ENCODE data around the gene CRACR2B.

The CRACR2B gene

DNA sequence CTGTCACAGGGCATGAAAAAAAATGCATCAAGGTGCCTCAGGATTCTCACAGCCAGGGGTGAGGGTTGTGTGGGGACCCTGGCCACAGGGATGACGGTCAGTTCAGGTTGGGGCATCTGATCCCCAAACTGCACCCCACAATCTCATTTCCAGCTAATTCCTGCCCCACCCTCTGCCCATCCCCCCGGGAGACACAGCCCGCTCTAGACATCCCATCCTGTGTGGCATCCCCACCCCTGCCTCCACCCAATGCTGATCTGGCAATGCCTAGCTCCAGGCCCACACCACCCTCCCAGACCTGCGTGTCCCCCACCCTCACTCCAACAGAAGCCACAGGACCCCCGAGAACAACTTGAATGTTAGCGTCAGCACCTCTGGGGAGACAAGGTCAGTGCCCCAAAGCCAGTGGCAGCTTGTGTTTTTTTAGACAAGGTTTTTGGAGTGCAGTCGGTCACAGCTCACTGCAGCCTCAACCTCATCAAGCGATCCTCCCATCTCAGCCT is 40.2 kb downstream of the CRACR2B start:
- in situ Hi-C loops (cut with MboI; ENCODE audit: low sequenced_read_pairs, unreplicated experiment): no loop called here

DNA sequence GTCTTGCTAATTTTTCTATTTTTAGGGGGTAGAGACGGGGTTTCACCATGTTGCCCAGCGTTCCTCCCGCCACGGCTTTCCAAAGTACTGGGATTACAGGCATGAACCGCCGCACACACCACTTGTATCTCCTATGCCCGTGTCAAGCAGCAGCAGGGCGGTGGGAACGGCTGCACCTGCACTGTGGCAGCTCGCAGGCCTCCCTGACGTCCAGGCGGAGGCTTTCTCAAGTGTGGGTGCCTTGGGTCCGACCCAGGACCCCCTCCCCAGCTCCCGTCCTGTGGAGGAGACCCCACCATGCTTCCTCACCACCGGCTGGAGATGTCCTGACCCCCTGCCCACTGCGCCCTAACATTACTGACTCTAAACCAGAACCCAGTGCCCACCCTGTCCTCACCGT is 40.7 kb downstream of the CRACR2B start:
- DNase-seq (ENCODE audit: low spot score): no peak
- TF ChIP-seq, protein P1, sequence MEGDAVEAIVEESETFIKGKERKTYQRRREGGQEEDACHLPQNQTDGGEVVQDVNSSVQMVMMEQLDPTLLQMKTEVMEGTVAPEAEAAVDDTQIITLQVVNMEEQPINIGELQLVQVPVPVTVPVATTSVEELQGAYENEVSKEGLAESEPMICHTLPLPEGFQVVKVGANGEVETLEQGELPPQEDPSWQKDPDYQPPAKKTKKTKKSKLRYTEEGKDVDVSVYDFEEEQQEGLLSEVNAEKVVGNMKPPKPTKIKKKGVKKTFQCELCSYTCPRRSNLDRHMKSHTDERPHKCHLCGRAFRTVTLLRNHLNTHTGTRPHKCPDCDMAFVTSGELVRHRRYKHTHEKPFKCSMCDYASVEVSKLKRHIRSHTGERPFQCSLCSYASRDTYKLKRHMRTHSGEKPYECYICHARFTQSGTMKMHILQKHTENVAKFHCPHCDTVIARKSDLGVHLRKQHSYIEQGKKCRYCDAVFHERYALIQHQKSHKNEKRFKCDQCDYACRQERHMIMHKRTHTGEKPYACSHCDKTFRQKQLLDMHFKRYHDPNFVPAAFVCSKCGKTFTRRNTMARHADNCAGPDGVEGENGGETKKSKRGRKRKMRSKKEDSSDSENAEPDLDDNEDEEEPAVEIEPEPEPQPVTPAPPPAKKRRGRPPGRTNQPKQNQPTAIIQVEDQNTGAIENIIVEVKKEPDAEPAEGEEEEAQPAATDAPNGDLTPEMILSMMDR (IDR thresholded peaks at IDR 0.05; ENCODE audit: borderline replicate concordance, control extremely low read depth, extremely low read depth, insufficient read depth, missing control alignments): no peak
- in situ Hi-C loops (cut with MboI; ENCODE audit: low sequenced_read_pairs, unreplicated experiment): no loop called here

More for the DNA sequence above, 40.2 kb downstream of the CRACR2B start:
- TF ChIP-seq, protein P1 (IDR thresholded peaks at IDR 0.05; ENCODE audit: borderline replicate concordance, control extremely low read depth, extremely low read depth, insufficient read depth, missing control alignments): no peak
- DNase-seq (ENCODE audit: low spot score): no peak

DNA sequence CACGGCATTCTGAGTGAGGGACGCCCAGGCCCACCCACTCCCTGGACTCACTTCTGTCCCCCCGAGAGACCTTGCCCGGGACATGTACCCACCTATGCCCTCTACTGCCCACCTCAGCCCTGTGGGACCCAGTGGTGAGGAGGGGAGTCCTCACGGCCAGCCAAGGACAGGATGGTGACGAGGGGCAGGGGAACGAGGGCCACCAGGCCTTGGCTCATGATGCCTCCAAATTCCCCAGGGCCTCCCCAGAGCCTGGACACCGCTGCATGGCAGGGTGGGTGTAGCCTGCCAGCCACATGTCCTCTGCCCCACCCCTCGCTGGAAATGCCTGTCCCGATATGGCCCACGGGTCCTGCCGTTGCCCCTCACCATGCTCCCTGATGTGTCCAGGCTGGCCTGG is 41.1 kb downstream of the CRACR2B start:
- TF ChIP-seq, protein P1 (IDR thresholded peaks at IDR 0.05; ENCODE audit: borderline replicate concordance, control extremely low read depth, extremely low read depth, insufficient read depth, missing control alignments): no peak
- in situ Hi-C loops (cut with MboI; ENCODE audit: low sequenced_read_pairs, unreplicated experiment): no loop called here
- DNase-seq (ENCODE audit: low spot score): no peak

DNA sequence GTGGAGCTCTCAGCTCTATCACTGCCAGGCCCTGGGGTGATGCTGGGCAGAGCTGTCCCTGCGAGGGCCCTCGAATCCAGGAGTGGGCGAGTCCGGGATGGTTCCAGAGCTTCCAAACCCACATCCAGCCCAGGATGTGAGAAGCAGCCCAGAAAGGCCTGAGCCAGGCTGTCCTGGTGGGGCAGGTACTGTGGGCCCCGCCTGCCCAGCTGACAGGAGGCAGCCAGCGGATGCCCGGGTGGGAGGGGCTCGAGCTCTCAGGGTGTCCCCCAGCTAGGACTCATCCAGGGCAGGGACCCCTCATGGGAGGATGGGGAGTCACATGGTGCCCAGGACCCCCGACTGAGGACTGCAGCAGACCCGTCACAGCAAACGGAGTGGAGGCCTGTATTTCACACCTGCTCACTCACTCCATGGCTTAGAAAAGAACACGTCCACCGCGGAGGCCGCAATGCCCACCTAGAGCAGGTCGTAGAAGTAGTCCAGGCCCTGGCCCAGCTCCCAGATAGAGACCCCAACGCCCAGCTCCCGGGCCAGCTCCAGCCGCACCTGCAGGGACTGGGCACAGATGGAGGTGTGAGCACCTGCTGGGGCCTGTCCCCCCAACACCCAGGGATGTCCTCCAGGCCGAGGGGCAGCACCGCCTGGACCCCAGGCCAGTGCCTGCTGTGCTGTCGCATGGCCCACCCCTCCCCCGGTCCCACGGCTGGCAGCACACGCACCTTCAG is 41.8 kb downstream of the CRACR2B start:
- TF ChIP-seq, protein P1 (IDR thresholded peaks at IDR 0.05; ENCODE audit: borderline replicate concordance, control extremely low read depth, extremely low read depth, insufficient read depth, missing control alignments): no peak
- in situ Hi-C loops (cut with MboI; ENCODE audit: low sequenced_read_pairs, unreplicated experiment): no loop called here

DNA sequence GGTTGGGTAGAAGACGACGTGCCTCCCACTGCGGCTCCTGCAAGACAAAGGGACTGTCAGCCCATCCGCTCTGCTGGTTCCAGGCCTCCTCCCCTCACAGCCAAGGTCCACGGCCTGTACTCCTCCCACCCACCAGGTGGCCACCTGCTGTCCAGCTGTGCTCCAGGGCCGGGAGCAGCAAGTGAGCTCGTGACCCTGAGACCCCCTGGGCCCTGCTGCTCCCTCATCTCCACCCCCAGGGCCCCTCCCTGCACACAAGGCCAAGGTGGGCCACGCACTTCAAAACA is 42.4 kb downstream of the CRACR2B start:
- TF ChIP-seq, protein P1 (IDR thresholded peaks at IDR 0.05; ENCODE audit: borderline replicate concordance, control extremely low read depth, extremely low read depth, insufficient read depth, missing control alignments): no peak
- no peak for DNase-seq (ENCODE audit: low spot score)
- in situ Hi-C loops (cut with MboI; ENCODE audit: low sequenced_read_pairs, unreplicated experiment): no loop called here

More for the DNA sequence above, 41.8 kb downstream of the CRACR2B start:
- DNase-seq (ENCODE audit: low spot score): no peak

DNA sequence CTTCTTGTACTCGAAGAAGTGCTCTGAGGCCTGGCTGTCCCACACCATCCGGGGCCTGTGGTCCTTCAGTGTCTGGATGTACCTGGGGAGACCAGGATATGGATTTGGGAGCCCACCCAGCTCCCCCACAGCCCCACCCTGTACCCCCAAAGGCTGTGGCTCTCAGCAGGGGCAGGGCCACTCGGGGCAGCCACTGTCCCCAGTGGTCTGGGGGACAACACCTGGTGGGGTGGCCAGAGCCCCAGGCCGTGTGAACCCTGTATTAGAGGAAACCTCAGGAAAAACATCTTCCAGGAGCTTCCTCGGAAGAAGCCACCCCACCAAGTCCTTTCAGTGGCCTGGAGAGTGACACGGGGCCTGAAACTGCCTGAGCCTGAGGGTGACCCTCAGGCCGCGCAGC is 42.7 kb downstream of the CRACR2B start:
- in situ Hi-C loops (cut with MboI; ENCODE audit: low sequenced_read_pairs, unreplicated experiment): no loop called here
- TF ChIP-seq, protein P1 (IDR thresholded peaks at IDR 0.05; ENCODE audit: borderline replicate concordance, control extremely low read depth, extremely low read depth, insufficient read depth, missing control alignments): no peak
- no peak for DNase-seq (ENCODE audit: low spot score)
